ENCODE measurements around the gene DNAJC10.

GRCh38 chr2:182680837-182681236 lies 35.2 kb upstream of the DNAJC10 start:
- TF ChIP-seq RAD21 (IDR thresholded peaks at IDR 0.05; ENCODE audit: low read depth) (no peak), REST (IDR thresholded peaks at IDR 0.05; ENCODE audit: low read depth) (no peak)
